Dedifferentiated amniotic fluid mesenchymal stem cell (primary cell): ENCODE data around the gene C6orf163.
"Not testable (repeated sequence)": the region's sequence is repeated elsewhere in the genome, so short reads cannot be mapped to it uniquely, and the experiment has no call there.

ENCODE experiments used
- DNase-seq: peaks from one replicate; pipeline ENCODE4 v3.0.0-alpha.2; 2016; ENCODE audit errors: extremely low spot score

Gene C6orf163

GRCh38 chr6:87344731-87345130 lies at the start of gene C6orf163:
C6orf163 (plus strand) TSS chr6:87344813; CDS start chr6:87345100, 287 bp downstream.
- no peak for DNase-seq

DNA sequence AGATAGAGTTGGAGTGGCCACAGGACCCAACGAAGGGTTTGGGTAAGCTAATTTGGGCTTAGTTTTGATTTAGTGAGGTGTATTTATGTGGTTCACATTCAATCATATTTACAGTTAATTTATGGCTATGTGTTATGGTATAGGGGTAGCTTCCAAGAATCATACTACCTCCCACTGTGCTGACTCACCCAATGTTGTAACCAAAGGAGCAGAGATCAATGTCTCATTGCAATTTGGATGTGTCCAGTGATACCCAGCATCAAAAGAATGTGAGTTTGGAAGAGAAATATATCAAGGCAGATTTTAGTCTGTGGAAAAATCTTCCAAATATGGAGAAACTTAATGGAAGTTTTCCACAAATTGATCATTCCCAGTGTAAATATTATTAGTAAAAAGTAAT lies 47.5 kb upstream of the C6orf163 start:
- no peak for DNase-seq

DNA sequence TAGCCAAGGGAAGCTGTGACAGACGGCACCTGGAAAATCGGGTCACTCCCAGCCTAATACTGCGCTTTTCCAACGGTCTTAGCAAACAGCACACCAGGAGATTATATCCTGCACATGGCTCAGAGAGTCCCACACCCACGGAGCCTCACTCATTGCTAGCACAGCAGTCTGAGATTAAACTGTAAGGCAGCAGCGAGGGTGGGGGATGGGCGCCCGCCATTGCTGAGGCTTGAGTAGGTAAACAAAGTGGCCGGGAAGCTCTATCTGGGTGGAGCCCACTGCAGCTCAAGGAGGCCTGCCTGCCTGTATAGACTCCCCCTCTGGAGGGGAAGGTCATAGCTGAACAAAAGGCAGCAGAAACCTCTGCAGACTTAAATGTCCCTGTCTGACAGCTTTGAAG lies 43.3 kb upstream of the C6orf163 start:
- DNase-seq = not testable (repeated sequence)

DNA sequence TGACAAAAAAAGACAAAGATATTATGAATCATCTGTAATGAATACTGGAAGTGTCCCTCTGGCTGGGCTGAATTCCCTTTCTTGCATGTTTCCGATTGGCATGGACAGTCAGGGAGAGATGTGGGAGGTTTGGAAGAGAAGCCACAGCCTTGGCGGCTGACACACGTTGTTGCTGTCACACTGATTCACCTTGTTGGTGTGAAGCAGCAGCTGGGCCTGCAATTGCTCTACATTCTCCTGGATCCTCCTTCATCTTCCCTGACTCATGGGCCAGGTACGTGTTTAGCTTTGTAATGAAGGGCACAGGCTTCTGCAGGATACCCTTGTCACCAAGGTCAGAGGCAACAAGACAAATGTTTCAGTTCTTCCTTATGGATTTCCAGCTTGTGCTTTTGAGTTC lies 35.6 kb upstream of the C6orf163 start:
- DNase-seq = no peak

DNA sequence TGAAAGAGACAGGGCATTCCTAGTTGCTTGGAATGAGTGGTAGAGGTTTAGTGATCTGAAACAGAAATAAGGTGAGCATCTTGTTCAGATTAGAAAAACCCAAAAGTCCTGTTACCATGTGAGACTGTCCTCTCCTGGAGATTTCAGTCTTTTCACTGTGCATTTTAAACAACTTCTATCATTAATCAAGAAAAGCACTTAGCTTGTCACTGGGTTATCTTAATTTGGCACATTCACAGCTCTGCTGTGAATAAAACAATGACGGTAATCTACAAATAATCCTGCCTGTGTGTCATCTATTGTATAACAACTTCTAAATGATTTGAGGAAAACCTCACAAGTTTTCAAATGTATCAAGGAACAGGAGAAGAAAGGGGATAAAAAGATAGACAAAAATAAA lies 31.8 kb upstream of the C6orf163 start:
- no peak for DNase-seq

- DNase-seq = no peak
Measured at GRCh38 chr6:87315071-87315470, 29.5 kb upstream of the C6orf163 start.

DNA sequence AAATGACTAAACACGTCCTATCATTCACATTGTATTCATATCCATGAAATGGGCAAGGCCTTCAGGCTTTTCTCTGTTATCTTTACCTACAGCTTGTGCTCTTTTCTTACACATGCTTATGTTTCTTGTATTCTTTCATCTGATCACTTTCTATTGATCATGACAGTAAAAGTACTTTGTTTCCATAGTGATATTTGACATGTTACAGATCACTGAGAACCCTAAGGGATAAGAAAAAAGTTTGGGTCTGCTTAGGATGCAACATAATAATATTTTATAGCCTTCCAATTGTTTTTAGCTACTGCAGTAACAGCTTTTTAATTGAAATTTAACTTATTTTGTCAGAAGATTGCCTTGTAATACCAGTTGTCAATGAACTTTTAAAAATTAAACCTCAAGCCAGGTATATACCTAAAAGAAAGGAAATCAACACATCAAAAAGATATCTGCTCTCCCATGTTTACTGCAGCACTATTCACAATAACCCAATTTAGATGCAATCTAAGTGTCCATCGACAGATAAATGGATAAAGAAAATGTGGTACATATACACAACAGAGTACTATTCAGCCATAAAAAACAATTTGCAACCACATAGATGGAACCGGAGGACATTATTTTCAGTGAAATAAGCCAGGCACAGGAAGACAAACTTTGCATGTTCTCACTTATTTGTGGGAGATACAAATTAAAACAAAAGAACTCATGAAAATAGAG lies 25.2 kb upstream of the C6orf163 start:
- DNase-seq = no peak

DNA sequence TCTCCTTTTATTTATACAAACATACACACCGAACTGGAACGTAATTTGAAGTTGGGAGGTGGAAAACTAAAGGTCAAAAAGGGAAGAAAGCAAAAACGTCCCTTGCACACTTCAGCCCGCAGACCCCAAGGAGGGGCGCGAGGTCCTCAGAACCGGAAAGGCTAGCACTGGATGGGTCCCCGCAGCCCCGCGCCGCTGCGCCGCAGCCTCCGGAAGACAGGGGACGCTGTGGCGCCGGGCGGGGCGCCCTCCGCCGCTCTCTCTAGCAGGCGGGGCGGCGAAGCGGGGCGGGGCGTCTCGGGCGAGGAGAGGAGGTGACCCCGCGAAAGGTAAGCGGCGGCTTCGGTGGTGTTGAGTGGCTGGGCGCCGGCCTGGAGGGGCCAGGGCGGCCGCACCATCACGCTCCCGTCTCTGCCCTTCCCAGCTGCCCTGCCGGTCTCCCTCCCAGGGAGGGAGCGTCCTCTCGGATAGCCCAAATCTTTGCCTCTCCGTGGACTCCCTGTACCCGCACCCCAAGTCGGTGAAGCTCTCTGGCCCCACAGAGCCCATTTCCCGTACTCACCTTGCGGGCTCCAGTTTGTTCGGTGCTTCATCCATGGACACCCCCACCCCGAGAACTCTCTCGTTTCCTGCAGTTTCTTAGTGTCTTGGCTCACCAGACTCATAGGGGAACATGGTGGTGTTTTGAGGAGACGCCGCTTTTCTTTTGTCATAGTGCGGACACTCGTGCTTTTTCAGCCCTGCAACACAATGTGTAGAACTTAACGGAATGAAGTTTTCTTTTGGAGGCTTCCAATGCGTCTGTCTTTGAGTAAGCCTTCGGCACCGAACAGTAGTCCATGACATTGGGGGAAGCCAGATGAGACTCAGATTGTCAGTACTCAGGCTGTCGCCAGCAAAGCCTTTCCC lies 22.1 kb upstream of the C6orf163 start, which contains the start of gene SMIM8:
Gene SMIM8, plus strand, starts transcription at position 285 of the 909 bp plus-strand sequence. CDS start 14,444 bp downstream, outside the sequence.
- peak; percentile 60 for DNase-seq

GRCh38 chr6:87323880-87324279 lies 20.7 kb upstream of the C6orf163 start:
- not testable (repeated sequence) for DNase-seq

GRCh38 chr6:87330961-87331360 lies 13.7 kb upstream of the C6orf163 start:
- no peak for DNase-seq

GRCh38 chr6:87333033-87333432 lies 11.6 kb upstream of the C6orf163 start:
- no peak for DNase-seq

GRCh38 chr6:87333591-87334181 lies 10.9 kb upstream of the C6orf163 start:
- no peak for DNase-seq

DNA sequence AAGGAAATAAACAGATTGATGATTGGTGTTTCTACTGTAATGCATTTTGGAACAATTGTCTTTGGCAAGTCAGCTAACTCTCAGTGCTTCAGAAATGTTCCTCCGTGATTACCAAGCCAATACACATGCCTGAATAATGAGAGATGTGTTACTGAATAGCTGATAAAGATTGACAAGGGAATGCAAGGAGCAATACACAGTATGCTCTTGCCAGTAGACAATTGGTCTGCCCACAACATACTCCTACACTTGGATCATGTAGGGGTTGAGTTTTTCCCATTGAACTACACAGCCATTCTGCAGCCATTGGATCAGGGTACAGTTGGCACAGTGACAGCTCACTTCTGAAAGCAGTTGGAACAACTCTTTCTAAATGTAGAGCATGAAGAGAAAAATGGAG lies 9.9 kb upstream of the C6orf163 start:
- DNase-seq = no peak

DNA sequence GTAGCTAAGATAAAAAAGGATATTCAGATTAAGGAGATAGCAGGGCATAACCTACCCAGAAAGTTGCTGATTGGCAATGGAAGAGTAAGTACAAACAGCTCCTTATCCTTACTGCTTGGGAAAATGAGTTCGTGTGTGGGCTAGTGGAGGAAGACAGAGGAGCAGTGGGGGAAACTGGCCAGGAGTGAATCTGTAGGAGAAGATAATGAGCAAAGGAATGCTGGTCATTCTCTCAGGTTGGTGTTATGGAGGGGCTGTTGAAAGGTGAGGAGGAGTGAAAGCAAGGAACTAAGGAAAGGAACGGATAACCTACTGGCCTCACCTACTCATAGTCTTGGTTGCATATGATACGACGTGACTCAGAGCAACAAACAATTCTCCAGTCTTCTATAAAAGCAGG lies 8.2 kb upstream of the C6orf163 start:
- no peak for DNase-seq

GRCh38 chr6:87340230-87340629 lies 4.4 kb upstream of the C6orf163 start:
- no peak for DNase-seq

DNA sequence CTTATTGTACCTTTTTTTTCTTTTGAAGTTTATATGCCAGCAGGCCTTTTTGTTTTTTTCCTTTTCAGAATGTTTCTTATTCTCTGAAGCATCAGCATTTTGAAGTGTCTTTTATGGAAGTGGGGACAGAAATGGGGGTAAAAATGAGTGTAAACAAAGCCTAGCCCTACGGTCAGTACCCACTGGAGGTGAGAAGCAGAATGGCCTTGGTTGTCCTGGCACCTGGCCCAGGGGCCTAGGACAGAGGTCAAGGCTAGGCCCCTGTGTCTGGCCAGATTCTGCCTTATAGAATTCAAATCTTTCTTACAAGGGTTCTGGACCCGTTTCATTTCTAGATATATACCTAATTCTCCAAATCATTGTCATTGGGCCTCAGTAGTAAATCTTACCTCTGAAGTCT lies 3.5 kb upstream of the C6orf163 start:
- DNase-seq = no peak

- no peak for DNase-seq
Measured at GRCh38 chr6:87341899-87342298, 2.7 kb upstream of the C6orf163 start.

GRCh38 chr6:87342829-87343228 lies 1.8 kb upstream of the C6orf163 start:
- DNase-seq = no peak

DNA sequence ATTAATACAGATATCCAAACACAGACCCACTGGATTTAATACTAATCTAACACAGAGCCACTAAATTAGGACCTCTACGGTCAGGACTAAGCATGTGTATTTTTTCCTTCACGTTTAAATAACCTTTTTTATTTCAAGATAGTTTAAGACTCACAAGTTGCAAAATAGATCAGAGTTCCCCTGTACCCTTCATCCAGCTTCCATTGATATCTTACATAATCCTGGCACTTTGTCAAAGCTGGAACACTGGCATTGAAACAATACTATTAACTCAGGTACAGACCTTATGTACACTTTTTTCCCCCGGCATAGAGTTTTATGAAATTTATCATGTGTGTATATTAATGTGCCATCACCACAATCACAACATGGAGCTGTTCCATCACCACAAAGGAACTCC lies 2.1 kb downstream of the C6orf163 start:
- no peak for DNase-seq

GRCh38 chr6:87349896-87350295 lies 5.3 kb downstream of the C6orf163 start:
- DNase-seq = no peak

DNA sequence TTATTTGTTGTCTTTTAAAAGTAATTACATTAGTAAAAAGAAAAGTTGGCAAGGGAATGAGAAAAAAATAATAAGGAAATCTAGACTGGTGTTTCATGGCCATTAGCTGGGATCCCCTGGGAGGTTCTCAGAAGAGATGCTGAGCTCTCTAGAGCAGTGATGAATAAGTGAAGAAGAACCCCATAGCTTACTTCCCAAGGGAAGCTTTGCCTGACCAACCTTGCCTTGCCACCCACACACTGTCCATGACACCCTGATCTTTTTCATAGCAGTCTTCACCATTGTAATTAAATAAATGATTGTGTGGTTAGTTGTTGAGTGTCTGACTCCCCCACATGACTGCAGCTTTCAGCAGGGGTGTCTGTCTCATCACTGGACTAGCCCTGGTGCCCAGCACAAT lies 5.9 kb downstream of the C6orf163 start:
- no peak for DNase-seq

- no peak for DNase-seq
Measured at GRCh38 chr6:87351583-87351982, 7.0 kb downstream of the C6orf163 start.

- no peak for DNase-seq
Measured at GRCh38 chr6:87356181-87356580, 11.6 kb downstream of the C6orf163 start.
